ENCODE measurements around the gene ASPSCR1.

The ASPSCR1 gene

DNA sequence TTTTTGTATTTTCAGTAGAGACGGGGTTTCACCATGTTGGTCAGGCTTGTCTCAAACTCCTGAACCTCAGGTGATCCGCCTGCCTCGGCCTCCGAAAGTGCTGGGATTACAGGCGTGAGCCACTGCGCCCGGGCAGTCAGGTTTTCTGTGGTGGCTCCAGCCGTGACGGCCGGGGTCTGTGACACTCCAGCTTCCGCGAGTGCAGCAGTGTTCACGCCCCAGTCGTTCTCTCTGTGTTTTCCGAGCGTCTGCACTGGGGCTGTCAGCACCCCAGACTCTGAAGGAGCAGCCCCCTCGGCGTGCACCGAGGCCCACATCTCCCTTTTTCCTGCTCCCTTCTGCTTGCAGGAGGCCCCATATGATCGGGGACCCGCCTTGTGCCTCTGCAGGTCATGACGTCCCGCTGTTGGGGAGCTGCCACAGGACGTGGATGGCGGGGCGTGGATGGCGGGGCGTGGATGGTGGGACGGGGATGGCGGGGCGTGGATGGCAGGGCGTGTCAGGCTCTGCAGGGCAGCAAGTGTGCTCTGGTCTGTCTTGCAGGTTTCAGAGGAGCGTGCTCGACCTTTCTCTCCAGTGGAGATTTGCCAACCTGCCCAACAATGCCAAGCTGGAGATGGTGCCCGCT, 5.7 kb downstream of the ASPSCR1 start:
- no peak for DNase-seq

DNA sequence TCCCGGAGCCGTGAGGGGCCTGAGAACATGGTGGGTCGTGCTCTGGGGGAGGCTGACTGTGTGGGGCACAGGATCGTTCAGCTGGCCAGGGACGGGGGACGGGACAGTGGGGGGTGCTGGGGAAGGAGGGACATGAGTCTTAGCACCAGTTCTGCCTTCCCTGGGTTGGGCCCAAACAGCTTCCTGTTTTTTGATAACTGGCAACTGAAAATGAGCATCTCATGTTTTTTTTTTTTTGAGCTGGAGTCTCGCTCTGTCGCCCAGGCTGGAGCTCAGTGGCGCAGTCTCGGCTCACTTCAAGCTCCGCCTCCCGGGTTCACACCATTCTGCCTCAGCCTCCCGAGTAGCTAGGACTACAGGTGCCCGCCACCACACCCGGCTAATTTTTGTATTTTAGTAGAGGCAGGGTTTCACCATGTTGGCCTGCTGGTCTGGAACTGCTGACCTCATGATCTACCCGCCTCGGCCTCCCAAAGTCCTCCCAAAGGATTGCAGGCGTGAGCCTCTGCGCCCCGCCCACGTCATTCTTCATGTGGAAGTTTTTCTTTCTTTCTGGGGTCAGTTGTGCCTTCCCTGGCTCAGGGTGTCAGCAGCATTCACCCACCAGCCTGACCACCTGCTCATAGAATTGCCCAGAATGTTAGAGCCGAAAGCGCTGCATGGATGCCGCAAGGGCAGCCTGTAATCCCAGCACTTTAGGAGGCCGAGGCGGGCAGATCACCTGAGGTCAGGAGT, 6.4 kb downstream of the ASPSCR1 start:
- no peak for DNase-seq

DNA sequence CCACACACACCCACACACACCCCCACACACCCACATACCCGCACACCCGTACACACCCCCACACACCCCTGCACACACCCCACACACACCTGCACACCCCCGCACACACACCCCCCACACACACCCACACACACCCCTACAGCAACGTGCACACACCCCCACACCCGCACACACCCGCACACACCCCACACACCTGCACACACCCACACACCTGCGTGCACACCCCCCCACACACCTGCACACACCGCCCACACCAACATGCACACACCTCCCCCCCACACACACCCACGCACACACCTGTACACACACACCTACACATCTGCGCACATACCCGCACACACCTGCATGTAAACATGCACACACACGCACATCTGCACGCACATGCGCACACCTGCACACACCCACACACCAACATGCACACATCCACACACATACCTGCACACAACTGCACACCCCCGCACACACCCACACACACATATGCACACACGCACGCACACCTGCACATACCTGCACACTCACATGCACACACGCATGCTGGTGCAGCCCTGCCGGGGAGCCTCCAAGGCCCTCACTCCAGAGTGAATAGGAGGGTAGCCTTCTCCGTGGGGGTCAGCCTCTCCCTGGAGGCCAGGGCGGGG, 7.5 kb downstream of the ASPSCR1 start:
- DNase-seq = no peak

DNA sequence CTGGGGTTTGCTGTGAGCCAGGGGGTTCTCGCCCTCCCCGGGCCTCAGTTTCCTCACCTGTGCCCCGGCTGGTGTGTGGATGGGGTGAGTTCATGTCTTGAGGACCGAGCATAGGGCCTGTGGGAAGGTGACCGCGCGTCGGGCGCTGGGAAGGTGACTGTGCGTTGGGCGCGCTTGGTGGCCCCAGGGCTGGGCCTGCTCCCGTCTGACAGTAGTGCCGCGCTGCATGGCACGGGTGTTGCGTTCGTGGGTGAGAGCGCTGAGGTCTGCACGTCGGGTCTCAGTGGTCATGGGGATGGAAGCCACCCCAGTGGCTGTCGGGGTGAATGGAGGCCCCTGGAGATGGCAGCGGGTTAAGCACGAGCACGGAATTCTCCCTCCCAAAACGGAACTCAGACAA, 9.2 kb downstream of the ASPSCR1 start:
- no peak for DNase-seq

DNA sequence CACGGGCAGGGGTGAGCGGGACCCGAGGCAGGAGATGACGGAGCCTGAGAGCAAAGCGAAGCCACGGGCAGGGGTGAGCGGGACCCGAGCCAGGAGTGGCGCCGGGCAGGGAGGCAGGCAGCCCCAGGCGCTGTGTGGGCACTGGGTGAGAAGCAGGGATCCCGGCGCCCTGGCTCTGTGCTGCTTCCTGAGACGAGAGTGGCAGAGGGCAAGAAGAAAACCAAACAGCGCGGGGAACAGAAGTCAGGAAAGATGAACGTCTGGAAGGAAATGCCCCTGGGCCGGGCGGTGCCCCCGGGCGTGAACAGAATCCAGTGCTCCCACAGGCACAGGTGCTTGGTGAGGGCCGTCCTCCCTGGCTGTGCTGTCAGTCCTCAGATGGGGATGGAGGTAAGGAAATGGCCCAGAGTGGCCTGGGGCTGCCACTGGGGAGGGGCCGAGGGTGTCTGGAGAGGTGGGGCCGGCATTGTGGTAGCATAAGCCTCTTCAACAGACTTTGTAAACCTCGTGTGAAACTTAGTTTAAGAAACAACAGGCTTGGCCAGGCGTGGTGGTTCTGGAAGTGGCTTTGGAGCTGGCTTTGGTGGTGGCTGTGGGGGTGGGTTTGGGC, 9.8 kb downstream of the ASPSCR1 start:
- DNase-seq = no peak

DNA sequence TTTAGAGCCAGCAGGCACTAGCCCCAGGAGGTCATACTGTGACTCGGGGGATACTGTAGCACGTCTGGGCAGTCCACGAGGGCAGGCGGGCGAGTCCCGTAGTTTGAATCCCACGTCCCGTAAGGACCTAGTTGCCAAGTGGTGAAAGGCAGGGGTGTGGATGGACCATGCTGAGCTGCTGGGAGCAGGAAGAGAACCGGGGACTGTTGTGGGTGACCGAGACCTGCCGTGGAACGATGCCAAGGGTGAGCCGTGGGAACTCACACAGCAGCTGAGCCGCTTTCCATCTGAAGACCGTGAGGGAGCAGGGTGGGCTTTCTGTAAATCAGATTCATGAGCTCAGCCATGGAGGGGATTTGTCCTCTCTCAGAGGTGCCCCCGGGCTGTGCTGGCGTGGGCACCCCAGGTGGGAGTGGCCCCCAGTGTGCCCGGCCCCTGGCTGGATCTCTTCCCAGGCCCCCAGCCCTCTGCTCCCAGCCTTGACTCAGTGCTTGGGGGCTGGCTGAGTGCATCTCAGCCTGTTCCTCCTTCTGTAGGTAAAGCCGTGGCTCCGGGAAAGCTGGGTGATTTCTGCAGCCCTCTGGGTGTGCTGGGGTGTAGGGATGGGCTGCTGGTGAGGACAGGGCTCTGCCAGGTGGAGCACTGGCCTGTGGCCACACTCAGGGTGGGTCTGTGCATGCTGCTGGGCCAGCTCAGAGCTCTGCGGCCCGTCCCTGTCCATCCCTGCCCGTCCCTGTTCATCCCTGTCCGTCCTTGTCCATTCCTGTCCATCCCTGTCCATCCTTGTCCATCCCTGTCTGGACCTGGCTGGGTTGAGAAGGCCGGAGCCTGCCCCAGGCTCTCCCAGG, 13.6 kb downstream of the ASPSCR1 start:
- no peak for DNase-seq

DNA sequence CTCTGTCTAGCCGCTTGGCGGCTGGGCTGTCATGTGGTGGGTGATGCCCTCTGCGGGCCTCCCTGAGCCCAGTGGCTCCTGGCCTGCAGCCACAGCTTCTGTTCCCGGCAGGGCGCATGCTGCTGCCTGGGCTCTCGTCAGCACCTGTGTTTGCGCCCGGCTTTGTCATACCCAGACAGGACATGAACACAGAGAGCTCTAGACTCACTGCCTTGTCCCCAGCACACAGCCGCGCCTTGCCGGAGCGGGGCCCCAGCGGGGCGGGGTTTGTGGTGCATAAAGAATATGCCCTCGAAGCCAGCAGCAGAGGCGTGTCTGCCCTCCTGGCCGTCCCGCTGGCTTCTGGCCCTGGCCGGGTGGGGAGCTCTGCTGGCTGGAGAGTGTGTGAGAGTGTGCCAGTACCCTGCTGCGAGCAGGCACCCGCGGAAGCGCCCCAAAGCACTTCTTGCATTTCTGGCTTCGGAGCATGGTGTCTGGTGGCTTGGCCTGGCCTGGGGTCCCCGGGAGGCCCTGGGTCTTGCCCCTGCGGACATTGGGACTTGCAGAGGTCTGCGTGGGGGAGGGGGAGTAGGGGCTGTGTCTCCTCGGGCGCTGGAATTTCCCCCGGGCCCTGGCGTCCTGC, 14.4 kb downstream of the ASPSCR1 start:
- DNase-seq = no peak

DNA sequence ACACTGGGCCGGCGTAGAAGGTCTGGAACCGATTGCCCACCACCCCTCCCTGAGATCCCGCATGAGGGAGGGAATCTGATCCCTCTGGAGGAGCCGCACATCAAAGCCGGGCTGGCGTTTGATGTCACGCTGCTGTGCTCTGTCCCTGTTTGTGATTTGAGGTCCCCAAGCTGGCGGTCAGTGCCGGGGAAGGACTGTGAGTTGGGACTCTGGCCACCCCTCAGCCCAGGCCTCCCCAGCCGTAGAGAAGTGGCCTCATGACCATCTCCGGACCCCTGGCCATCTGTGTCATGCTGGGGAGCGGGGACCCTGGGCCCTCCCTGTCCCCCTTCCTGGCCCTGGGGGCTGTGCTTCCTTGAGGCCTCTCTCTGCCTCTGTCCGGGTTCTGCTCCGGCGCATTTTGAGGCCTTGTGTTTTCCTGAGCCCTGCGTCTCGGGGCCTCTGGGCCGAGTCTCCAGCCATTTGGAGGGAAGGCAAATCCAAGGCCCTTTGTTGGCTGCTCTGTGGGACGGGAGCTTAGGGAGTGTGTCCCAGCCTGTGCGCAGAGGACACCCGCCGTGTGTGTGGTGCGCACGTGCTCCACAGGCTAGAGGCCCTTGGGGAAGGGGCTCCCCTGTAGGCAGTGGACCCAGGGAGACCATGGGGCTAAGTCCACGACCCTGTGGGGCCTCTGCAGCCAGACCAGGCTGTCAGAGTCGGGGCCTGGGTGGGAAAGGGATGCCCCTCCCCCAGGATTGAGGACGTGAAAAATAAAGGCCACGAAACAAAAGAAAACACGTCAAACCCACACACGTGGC, 15.1 kb downstream of the ASPSCR1 start:
- DNase-seq = no peak

DNA sequence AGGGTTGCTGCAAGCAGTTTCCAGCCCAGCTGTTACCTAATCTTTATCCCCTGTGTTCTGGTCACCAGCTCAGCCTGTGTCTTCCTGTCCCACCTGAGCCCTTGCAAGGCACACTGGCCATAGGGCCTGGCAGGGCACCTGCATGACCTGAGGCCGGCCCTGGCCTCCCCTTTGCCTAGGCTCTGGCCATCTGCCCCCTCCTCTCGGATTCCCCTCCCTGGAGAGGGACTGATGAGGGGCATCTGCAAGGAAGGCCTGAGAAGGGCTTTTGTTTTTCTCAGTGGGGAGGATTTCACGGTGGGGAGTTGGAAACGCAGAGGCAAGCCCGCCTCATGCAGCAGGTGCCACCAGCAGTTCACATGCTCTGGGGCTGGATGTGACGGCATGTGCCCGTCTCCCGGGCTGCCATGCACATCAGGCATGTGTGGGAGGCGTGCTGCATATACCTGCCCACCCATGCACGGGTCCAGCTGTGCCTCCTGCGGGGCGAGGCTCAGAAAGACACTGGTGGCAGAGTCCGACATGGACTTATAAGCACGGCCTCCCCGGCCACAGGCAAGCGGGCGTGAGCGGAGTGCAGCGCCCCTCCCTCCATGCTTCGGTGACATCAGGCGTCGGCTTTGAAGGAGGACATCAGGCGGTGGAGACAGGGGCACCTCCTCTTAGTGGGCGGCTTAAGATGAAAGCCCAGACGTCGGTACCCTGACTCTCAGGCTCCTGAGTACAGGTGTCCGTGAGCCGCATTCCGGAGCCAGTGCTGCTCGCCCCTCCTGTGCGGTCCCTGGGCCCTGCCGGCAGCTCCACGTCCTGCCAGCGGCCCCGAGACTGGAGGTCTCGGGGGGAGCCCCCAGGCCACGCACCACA, 16.5 kb downstream of the ASPSCR1 start:
- no peak for DNase-seq

DNA sequence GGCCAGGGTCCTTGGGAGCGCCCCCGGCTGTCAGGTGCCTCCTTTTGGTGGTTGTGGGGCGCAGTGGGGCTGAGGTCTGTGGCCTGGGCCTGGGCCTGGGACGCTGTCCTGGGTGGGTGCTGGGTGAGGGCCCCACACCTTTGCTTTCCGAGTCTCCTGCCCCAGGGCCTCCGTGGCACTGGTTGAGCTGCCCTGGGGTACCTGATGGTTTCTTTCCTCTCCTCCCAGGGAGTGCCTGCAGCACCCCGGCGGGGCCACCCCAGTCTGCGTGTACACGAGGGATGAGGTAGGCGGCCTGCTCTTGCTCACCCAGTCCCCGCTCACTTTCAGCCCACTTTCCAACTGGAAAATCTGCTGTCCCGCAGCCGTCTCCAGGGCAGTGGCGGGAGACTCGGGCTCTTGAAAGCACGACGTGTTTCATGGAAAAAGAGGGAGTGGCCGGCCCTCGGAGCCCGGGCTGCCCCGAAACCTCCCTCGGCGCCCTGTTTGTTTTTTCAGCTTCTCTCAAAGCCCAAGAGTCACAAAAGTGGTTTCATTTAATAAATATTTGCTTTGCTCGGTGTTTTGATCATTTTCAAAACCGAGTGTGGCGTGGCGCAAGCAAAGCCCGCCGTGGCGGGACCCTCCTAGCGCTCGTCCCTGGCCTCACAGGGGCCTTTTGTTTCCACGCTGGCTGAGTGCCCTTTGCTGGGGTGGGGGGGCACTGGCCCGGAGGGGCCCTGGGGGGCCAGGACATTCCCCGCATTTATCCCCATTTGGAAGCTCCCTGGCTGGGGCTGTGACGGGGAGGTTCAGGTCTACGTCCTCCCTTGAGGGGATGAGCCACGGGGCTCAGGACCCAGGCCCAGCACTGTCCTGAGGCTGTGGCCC, 17.4 kb downstream of the ASPSCR1 start:
- no peak for DNase-seq

DNA sequence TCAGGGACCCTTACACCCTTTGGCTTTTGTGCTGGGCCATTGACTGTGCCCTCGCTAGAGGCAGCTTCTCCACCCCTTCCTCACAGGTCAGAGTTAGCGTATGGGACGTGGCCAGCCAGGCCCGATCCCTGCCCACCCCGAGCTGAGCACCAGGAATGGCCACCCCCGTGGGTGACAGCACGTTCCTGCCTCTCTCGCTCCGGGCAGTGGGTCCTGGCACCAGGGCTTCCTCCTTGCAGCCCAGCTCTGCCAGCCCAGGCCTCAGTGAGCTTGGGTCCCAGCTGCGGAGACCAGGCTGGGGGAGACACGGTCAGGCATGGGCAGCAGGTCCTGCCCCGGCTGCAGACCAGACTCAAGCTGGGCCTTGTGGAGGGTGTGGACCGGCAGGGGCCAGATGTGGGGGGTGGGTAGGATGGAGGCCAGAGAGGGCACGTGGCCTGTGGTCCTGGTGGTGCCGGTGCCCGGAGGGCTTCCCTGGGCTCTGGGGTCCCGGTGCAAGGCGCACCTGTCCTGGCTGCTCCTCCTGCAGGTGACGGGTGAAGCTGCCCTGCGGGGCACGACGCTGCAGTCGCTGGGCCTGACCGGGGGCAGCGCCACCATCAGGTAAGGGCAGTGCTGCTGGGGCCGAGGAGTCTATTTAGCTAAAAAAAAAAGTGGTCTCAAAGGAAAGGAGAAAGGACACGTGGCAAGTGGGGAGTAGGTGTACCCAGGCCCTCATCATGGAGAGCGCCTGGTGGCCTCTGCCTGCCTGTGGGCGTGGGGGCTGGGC, 18.2 kb downstream of the ASPSCR1 start:
- DNase-seq = no peak

DNA sequence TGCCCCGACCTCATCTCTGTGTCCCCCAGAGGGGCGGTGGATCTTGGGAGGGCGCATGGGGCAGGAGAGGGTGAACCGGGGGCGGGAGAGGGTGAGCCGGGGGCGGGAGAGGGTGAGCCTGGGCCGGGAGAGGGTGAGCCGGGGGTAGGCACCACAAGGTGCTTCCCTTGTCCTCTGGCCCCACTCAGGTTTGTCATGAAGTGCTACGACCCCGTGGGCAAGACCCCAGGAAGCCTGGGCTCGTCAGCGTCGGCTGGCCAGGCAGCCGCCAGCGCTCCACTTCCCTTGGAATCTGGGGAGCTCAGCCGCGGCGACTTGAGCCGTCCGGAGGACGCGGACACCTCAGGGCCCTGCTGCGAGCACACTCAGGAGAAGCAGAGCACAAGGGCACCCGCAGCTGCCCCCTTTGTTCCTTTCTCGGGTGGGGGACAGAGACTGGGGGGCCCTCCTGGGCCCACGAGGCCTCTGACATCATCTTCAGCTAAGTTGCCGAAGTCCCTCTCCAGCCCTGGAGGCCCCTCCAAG, 18.9 kb downstream of the ASPSCR1 start:
- no peak for DNase-seq

DNA sequence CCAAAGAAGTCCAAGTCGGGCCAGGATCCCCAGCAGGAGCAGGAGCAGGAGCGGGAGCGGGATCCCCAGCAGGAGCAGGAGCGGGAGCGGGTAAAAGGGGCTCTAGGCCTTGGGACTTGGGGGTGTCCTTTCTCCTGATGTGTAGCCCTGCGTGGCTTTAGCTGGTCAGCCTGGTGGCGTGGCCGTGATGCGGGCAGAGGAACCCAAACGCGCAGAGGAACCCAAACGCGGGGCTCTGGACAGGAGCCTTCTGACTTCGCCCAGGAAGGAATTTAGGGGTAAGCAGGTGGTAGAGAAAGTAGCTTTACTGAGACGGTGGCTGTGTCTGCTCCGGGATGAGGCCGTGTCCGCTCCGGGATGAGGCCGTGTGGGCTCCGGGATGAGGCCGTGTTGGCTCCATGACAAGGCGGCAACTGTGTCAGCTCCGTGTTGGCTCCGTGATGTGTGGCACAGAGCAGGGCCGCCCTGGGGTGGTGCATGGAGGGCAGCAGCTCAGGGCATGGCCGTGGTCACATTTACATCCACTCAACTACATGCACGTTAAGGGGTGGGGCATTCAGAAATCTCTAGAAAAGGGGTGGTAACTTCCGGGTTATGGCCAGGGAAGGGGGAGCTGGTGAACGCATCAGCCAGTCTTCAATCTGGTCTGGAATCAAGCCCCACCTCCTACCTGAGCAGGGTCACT, 19.5 kb downstream of the ASPSCR1 start:
- no peak for DNase-seq

DNA sequence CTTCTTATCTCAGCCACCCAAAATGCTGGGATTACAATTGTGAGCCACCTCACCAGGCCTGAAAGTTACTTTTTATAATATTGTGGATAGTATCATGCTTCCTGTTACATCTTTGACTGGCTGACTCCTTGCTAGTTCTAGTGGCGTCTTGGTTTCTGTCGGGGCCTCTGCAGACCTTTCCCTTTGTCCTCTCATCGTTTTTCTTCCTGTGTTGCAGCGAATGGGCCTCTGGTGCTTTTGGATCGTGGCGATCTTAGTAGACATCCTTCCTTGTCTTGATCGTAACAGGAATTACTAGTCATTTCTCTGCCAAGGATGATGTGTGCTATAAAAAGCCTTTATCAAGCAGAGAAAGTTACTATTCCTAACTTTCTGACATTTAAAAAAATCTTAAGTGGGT, 20.8 kb downstream of the ASPSCR1 start:
- DNase-seq = no peak

DNA sequence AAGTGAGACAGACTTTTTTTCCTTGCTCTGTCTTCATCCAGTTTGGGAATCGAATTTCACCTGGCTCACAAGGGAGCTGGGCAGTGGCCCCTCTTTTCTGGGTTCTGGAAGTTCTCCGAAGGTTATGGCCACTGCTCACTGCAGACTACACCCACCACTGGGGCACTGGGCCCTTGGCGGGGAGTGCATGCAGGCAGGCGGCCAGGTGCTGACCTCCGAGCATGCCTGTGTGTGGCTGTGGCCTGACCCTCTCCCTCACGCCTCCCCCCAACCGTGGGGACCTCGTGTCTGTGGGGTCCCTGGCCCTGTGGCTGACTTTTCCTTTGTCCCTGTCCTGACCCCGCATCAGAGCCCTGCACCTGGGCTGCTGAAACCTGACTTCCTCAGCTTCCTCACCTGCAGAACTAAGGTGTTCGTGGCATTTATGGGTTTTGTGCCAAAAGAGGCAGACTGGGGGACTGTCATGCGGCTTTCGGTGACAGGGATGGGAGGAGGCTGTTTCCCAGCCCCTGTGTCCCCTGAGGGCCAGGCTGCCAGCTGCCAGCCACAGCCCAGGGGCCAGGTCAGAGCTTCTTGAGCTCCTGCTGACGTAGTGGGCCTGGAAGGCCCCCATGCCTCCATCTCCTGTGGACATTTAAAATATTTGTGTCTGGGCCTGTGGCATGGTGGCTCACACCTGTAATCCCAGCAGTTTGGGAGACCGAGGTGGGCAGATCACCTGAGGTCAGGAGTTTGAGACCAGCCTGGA, 21.4 kb downstream of the ASPSCR1 start:
- DNase-seq = no peak

DNA sequence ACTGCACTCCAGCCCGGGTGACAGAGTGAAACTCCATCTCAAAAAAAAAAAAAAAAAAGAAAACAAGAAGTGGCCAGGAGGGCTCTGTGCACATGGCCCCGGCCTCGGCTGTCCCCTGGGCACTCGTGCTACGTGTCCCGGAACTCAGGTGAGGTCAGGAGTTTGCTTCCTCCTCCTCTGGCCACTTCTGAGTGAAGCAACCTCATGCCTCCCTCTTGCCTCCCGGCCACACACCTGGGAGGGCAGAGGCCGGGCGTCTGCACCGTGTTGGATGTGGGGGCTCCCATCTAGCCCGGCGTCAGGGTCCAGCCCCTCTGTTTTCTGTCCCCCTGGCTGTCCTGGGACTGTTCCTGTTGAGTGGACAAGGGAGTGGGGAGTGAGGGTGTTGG, 22.2 kb downstream of the ASPSCR1 start:
- no peak for DNase-seq

All from stimulated activated naive CD4-positive, alpha-beta T cell (primary cell).